H1 (cell line): ENCODE measurements around the gene EPHA7. TPM values are rescaled to one million over a fixed set of nuclear protein-coding genes. Genes with fewer than 3 reads are reported as not detected.

Experiments used
- ATF2 ChIP-seq: IDR thresholded peaks from 2 replicates; pipeline ENCODE4 v1.6.1; 2012; ENCODE audit warnings: low read length, inconsistent platforms
- CHD1 ChIP-seq: IDR thresholded peaks from 2 replicates; pipeline ENCODE4 v1.6.1; 2012; ENCODE audit warnings: low read depth, low read length, improper control_type of control experiment
- CHD7 ChIP-seq: fragments of 300-600 bp; sonication (generic); IDR thresholded peaks from 2 replicates; pipeline ENCODE4 v1.7.1; 2012; ENCODE audit warnings: low read length, moderate library complexity, mild to moderate bottlenecking, inconsistent platforms; ENCODE audit not compliant: insufficient replicate concordance
- EGR1 ChIP-seq: IDR thresholded peaks from 2 replicates; pipeline ENCODE4 v1.6.1; 2011; ENCODE audit warnings: low read depth, low read length, borderline replicate concordance
- EP300 ChIP-seq, 2 experiments: IDR thresholded peaks; 1 replicate in 1 of 2; 2 replicates in 1 of 2; pipeline ENCODE4 v1.6.1; 2011 to 2012; ENCODE audit warnings: low read depth in 2 of 2, low read length in 2 of 2, mild to moderate bottlenecking in 2 of 2, borderline replicate concordance in 1 of 2, inconsistent platforms in 1 of 2, moderate library complexity in 1 of 2
- JUND ChIP-seq: IDR thresholded peaks from 2 replicates; pipeline ENCODE4 v1.6.1; 2011; ENCODE audit warnings: mild to moderate bottlenecking, improper control_type of control experiment, low read length
- POU5F1 ChIP-seq: IDR thresholded peaks from 2 replicates; pipeline ENCODE4 v1.6.1; 2011; ENCODE audit warnings: low read depth, mild to moderate bottlenecking, low read length, moderate library complexity
- SRF ChIP-seq: IDR thresholded peaks from 2 replicates; pipeline ENCODE4 v1.6.1; 2011; ENCODE audit warnings: mild to moderate bottlenecking, low read depth, low read length, moderate library complexity
- polyA plus RNA-seq, 7 experiments: library from polyadenylated mRNA; depleted of rRNA in 3 of 7; stranded (reverse) in 5 of 7; unstranded in 2 of 7; fragments of >200 nt in 5 of 7; fragments of 200-250 nt in 2 of 7; gene quantifications; 1 replicate in 5 of 7; 2 replicates in 1 of 7; 4 replicates in 1 of 7; pipeline versions ENCODE4 v1.2.1 to v1.2.3, GENCODE V29; 2011 to 2013; ENCODE audit warnings: missing spikeins in 2 of 7, mixed read lengths in 2 of 7
- total RNA-seq: library from RNA; stranded (reverse); fragmentation: NEBNext Ultra II Directional; extraction: Animal tissue kit (Norgen Biotek cat#: 25700); gene quantifications from 2 replicates; pipeline ENCODE4 v1.2.1, GENCODE V29; 2021

EPHA7 gene
- total and polyA plus RNA-seq, 2 of the 8 experiments (the other 6 are each of a cell fraction or from before 2014, with no cell fraction given) = 1.3 to 6.8 TPM

- no peak for TF ChIP-seq CHD7
- no peak for TF ChIP-seq POU5F1
- TF ChIP-seq ATF2 = no peak
- no peak for TF ChIP-seq EP300 (IDR thresholded peaks at IDR 0.05; ENCODE audit: borderline replicate concordance in 1 of 2, low read depth in 2 of 2, low read length in 2 of 2)
- no peak for TF ChIP-seq EGR1
- TF ChIP-seq CHD1 = no peak
- no peak for TF ChIP-seq SRF
- TF ChIP-seq JUND = no peak
Observed at GRCh38 chr6:93341900-93342613, 77.3 kb downstream of the EPHA7 start (continued).
